ENCODE results near the gene HCRTR1.

- no peak for TF ChIP-seq EZH2 (IDR thresholded peaks at IDR 0.05; ENCODE audit: low read length, missing control alignments)
- no peak for TF ChIP-seq CTCF (conservative IDR thresholded peaks at IDR 0.05 in 1 of 2, IDR thresholded peaks at IDR 0.05 in 1 of 2; ENCODE audit: low read depth in 1 of 2, low read length in 2 of 2)
Measured at GRCh38 chr1:31645274-31645568, 27.7 kb downstream of the HCRTR1 start.

Data from fibroblast of lung (primary cell).